Keratinocyte (primary cell): ENCODE data around the gene PADI4. TPM values are rescaled to one million over a fixed set of nuclear protein-coding genes. Genes with fewer than 3 reads are reported as not detected.
A peak's percentile ranks its signal among the peaks of the same experiment; 100 is the strongest.

Experiments
- DNase-seq: peaks from one replicate; pipeline ENCODE4 v3.0.0-alpha.2; 2011; ENCODE audit warnings: low read depth, missing footprints, low spot score
- FAIRE-seq: peaks from 2 replicates; lab custom pipeline; 2011; peaks lifted over from hg19 to GRCh38; lab: Jason Lieb, UNC
- H2AFZ ChIP-seq: 2 replicates; pipeline ENCODE4 v1.6.0; 2012; ENCODE audit warnings: low read length, control low read depth, inconsistent platforms; ENCODE audit not compliant: control insufficient read depth
- H3K27ac ChIP-seq: 2 replicates; pipeline ENCODE4 v1.5.1; 2011; ENCODE audit warnings: low read length; ENCODE audit not compliant: control insufficient read depth, insufficient read depth
- H3K27me3 ChIP-seq: 3 replicates; pipeline ENCODE4 v1.6.0; 2011; ENCODE audit warnings: low read length; ENCODE audit not compliant: control insufficient read depth, insufficient read depth; ENCODE audit errors: extremely low read depth
- H3K36me3 ChIP-seq, 2 experiments: 2 replicates in 1 of 2; 3 replicates in 1 of 2; pipeline ENCODE4 v1.5.1; 2011; ENCODE audit warnings: low read length in 2 of 2, mild to moderate bottlenecking in 1 of 2; ENCODE audit not compliant: control insufficient read depth in 2 of 2, insufficient read depth in 2 of 2; ENCODE audit errors: extremely low read depth in 1 of 2
- H3K4me1 ChIP-seq: 3 replicates; pipeline ENCODE4 v1.5.1; 2011; ENCODE audit warnings: low read length; ENCODE audit not compliant: control insufficient read depth, insufficient read depth; ENCODE audit errors: extremely low read depth
- H3K4me2 ChIP-seq: 3 replicates; pipeline ENCODE4 v1.6.0; 2011; ENCODE audit warnings: low read depth, low read length; ENCODE audit not compliant: control insufficient read depth, insufficient read depth; ENCODE audit errors: extremely low read depth
- H3K4me3 ChIP-seq, 3 experiments: fragments of 200-600 bp in 1 of 3; sonication (generic) in 1 of 3; 2 replicates in 2 of 3; 3 replicates in 1 of 3; pipeline ENCODE4 v1.5.1; 2011 to 2016; ENCODE audit warnings: low read length in 3 of 3, mild to moderate bottlenecking in 3 of 3, control low read depth in 2 of 3, inconsistent platforms in 1 of 3, low read depth in 1 of 3, mixed read lengths in 1 of 3, mixed run types in 1 of 3, moderate library complexity in 1 of 3; ENCODE audit not compliant: control insufficient read depth in 2 of 3, insufficient read depth in 2 of 3; ENCODE audit errors: extremely low read depth in 1 of 3
- H3K79me2 ChIP-seq: 2 replicates; pipeline ENCODE4 v1.6.0; 2012; ENCODE audit warnings: low read length; ENCODE audit not compliant: control insufficient read depth, insufficient read depth
- H3K9ac ChIP-seq: 3 replicates; pipeline ENCODE4 v1.6.0; 2011; ENCODE audit warnings: low read length; ENCODE audit not compliant: control insufficient read depth, insufficient read depth; ENCODE audit errors: extremely low read depth
- H3K9me1 ChIP-seq: 3 replicates; pipeline ENCODE4 v1.6.0; 2011; ENCODE audit warnings: low read length; ENCODE audit not compliant: control insufficient read depth, insufficient read depth; ENCODE audit errors: extremely low read depth
- H3K9me3 ChIP-seq: 2 replicates; pipeline ENCODE4 v1.5.1; 2012; ENCODE audit warnings: low read depth, low read length; ENCODE audit not compliant: control insufficient read depth
- H4K20me1 ChIP-seq: 3 replicates; pipeline ENCODE4 v1.6.0; 2011; ENCODE audit warnings: low read length; ENCODE audit not compliant: control insufficient read depth, insufficient read depth; ENCODE audit errors: extremely low read depth
- CTCF ChIP-seq, 3 experiments: IDR thresholded peaks in 1 of 3; conservative IDR thresholded peaks in 1 of 3; optimal IDR thresholded peaks in 1 of 3; 2 replicates in 2 of 3; 3 replicates in 1 of 3; pipeline versions ENCODE3 to v1.5.1; 2011; ENCODE audit warnings: low read length in 3 of 3, mild to moderate bottlenecking in 3 of 3, moderate library complexity in 2 of 3, control low read depth in 1 of 3, inconsistent platforms in 1 of 3; ENCODE audit not compliant: insufficient read depth in 2 of 3; ENCODE audit errors: extremely low read depth in 1 of 3
- EZH2 ChIP-seq: IDR thresholded peaks from one replicate; pipeline ENCODE4 v1.6.1; 2012; ENCODE audit warnings: inconsistent platforms, mild to moderate bottlenecking, low read length, moderate library complexity
- dilution Hi-C: fragments of 300-500 bp; cut with MboI; formaldehyde crosslinking; loops from one replicate; pipeline ENCODE4 v1.7.0; 2020; ENCODE audit warnings: low sequenced_read_pairs; ENCODE audit not compliant: extremely low pct_ligation_motif_present
- polyA plus RNA-seq, 5 experiments: library from polyadenylated mRNA; depleted of rRNA in 3 of 5; stranded (reverse) in 3 of 5; stranded (forward) in 1 of 5; unstranded in 1 of 5; fragments of >200 nt; gene quantifications; 1 replicate in 1 of 5; 2 replicates in 3 of 5; 3 replicates in 1 of 5; pipeline versions ENCODE4 v1.2.1 to v1.2.3, GENCODE V29; 2011 to 2012; ENCODE audit warnings: missing spikeins in 2 of 5, low read depth in 1 of 5, low replicate concordance in 1 of 5

Gene PADI4
- polyA plus RNA-seq, 1 donor (not counting 4 experiments of a cell fraction or from before 2014, with no cell fraction given) = 0.03 TPM

DNA sequence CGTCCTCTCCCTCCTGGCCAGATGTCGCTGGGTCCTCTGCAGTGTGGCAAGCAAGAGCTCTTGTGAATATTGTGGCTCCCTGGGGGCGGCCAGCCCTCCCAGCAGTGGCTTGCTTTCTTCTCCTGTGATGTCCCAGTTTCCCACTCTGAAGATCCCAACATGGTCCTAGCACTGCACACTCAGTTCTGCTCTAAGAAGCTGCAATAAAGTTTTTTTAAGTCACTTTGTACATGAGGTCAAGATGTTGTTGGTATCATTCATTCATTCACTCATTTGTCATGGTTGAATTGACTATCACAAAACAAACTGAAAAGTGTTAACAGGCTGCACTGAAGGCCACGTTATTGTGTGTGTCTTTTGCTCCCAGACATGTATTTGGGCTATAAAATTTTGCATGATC is 55.8 kb downstream of the PADI4 start:
- DNase-seq (no peak), FAIRE-seq (no peak)
- H3K9ac ChIP-seq = no peak overlapping the region
- H2AFZ ChIP-seq = no peak overlapping the region
- no peaks in the 10 kb centered on the region for H3K36me3 ChIP-seq
- TF ChIP-seq EZH2 = no peak
- TF ChIP-seq CTCF (optimal IDR thresholded peaks at IDR 0.05 in 1 of 3, IDR thresholded peaks at IDR 0.05 in 1 of 3, conservative IDR thresholded peaks at IDR 0.05 in 1 of 3; ENCODE audit: extremely low read depth in 1 of 3, insufficient read depth in 2 of 3, low read length in 3 of 3) = no peak
- H3K27ac ChIP-seq = no peak overlapping the region
- H3K79me2 ChIP-seq = no peaks in the 10 kb centered on the region
- H3K9me1 ChIP-seq = no peaks in the 10 kb centered on the region
- peaks cover 11% of the 10 kb centered on the region for H3K4me1 ChIP-seq
- no peaks in the 10 kb centered on the region for H4K20me1 ChIP-seq
- no peak overlapping the region for H3K4me2 ChIP-seq
- H3K27me3 ChIP-seq = no peaks in the 10 kb centered on the region
- H3K4me3 ChIP-seq = no peak overlapping the region
- no peaks in the 10 kb centered on the region for H3K9me3 ChIP-seq
- dilution Hi-C loops = no loop called here

GRCh38 chr1:17365293-17365692 is 57.3 kb downstream of the PADI4 start:
- Histone ChIP-seq H3K27me3 (no peaks in the 10 kb centered on the region), H3K9me3 (no peaks in the 10 kb centered on the region), H4K20me1 (no peaks in the 10 kb centered on the region), H3K4me1 (peaks cover 26% of the 10 kb centered on the region), H3K36me3 (no peaks in the 10 kb centered on the region), H2AFZ (no peak overlapping the region), H3K9me1 (no peaks in the 10 kb centered on the region), H3K9ac (no peak overlapping the region), H3K4me3 (no peak overlapping the region), H3K27ac (peak overlapping the region; percentile 45), H3K4me2 (no peak overlapping the region), H3K79me2 (no peaks in the 10 kb centered on the region)
- TF ChIP-seq CTCF (optimal IDR thresholded peaks at IDR 0.05 in 1 of 3, IDR thresholded peaks at IDR 0.05 in 1 of 3, conservative IDR thresholded peaks at IDR 0.05 in 1 of 3; ENCODE audit: extremely low read depth in 1 of 3, insufficient read depth in 2 of 3, low read length in 3 of 3) (no peak), EZH2 (no peak)
- peak; percentile 90 for FAIRE-seq
- peak; percentile 61 for DNase-seq
- dilution Hi-C loops = no loop called here
